ENCODE data around the gene CTDSPL. TPM values are rescaled to one million over a fixed set of nuclear protein-coding genes. Genes with fewer than 3 reads are reported as not detected.

The CTDSPL gene
- total and polyA plus RNA-seq, 4 donors = 8.4 to 17.2 (median 14.2) TPM

DNA sequence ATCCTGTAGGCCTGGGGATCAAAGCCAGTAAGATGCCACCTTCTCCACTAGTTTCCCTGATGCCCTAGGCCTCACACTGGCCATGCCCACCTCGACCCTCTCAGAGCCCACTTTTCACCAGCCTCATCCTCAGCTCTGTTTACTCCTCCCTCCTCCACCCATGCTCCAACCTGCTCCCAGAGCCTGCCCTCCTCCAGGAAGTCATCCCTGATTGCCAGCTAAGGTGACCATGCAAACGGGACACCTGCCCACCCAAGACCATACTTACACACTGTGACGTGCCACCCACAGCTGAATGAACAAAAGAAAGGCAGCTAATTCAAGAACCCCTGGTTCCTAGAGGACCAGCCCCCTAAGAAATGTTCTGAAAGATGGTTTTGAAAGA is 158.7 kb downstream of the CTDSPL start:
- Histone ChIP-seq H3K27me3 (ENCODE audit: control insufficient read depth in 4 of 4, insufficient read depth in 4 of 4, low read length in 3 of 4) (no peaks in the 10 kb centered on the region), H3K27ac (ENCODE audit: low read depth in 1 of 2, low read length in 2 of 2) (no peak overlapping the region), H3K36me3 (ENCODE audit: control insufficient read depth in 4 of 4, insufficient read depth in 3 of 4, low read depth in 1 of 4, low read length in 3 of 4) (peaks cover 4 to 15% (median 9%) of the 10 kb centered on the region in 4 donors), H3K4me1 (ENCODE audit: control insufficient read depth in 4 of 4, insufficient read depth in 4 of 4, low read length in 3 of 4) (peaks cover 0 to 22% (median 10%) of the 10 kb centered on the region in 4 donors), H3K9me3 (ENCODE audit: control insufficient read depth in 4 of 4, low read length in 3 of 4) (peaks cover 0 to 2% (median 0%) of the 10 kb centered on the region in 4 donors), H3K9ac (ENCODE audit: low read depth in 1 of 2, low read length in 2 of 2) (no peak overlapping the region), H3K4me3 (ENCODE audit: low read depth in 1 of 3, low read length in 3 of 3) (no peak overlapping the region)
- TF ChIP-seq REST (IDR thresholded peaks at IDR 0.05) = no peak
- TF ChIP-seq SP1 (IDR thresholded peaks at IDR 0.05) = no peak
- TF ChIP-seq JUND (IDR thresholded peaks at IDR 0.05) = no peak
- TF ChIP-seq, protein P1, sequence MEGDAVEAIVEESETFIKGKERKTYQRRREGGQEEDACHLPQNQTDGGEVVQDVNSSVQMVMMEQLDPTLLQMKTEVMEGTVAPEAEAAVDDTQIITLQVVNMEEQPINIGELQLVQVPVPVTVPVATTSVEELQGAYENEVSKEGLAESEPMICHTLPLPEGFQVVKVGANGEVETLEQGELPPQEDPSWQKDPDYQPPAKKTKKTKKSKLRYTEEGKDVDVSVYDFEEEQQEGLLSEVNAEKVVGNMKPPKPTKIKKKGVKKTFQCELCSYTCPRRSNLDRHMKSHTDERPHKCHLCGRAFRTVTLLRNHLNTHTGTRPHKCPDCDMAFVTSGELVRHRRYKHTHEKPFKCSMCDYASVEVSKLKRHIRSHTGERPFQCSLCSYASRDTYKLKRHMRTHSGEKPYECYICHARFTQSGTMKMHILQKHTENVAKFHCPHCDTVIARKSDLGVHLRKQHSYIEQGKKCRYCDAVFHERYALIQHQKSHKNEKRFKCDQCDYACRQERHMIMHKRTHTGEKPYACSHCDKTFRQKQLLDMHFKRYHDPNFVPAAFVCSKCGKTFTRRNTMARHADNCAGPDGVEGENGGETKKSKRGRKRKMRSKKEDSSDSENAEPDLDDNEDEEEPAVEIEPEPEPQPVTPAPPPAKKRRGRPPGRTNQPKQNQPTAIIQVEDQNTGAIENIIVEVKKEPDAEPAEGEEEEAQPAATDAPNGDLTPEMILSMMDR (IDR thresholded peaks at IDR 0.05; ENCODE audit: low read depth, low read length, missing input control) = no peak
- TF ChIP-seq RXRA (IDR thresholded peaks at IDR 0.05) = no peak
- TF ChIP-seq NR2F2 (IDR thresholded peaks at IDR 0.05) = no peak
- DNase-seq (ENCODE audit: low spot score) = no peak
- WGBS = 80% methylated on average over 3 of the region's 3 CpGs

DNA sequence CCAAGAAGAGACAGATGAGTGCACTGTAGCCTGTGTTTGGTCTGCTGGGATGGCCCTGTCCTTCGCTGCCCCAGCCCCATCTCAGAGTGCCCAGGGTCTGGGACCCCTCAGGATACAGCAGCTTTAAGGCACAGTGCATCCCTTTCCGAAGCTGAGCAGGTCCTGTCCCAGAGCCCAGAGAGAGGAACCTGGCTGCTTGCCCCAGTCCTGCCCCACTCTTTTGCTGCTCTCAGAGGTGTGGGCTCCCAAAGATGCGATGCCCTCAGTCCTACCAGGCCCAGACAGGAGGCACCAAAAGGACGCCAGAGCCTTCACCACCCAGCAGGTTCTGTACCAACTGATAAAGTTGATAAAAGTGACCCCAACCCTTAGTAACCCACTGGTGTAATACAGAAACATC is 159.5 kb downstream of the CTDSPL start:
- WGBS = 95% methylated on average over 4 of the region's 4 CpGs
- H3K4me3 ChIP-seq (ENCODE audit: low read depth in 1 of 3, low read length in 3 of 3) = no peak overlapping the region
- no peak for TF ChIP-seq SP1 (IDR thresholded peaks at IDR 0.05)
- no peak for TF ChIP-seq YY1 (IDR thresholded peaks at IDR 0.05)
- no peak for TF ChIP-seq TAF1 (conservative IDR thresholded peaks at IDR 0.05)
- TF ChIP-seq REST (IDR thresholded peaks at IDR 0.05) = no peak
- TF ChIP-seq FOXA1 (IDR thresholded peaks at IDR 0.05) = no peak
- TF ChIP-seq, protein P2, sequence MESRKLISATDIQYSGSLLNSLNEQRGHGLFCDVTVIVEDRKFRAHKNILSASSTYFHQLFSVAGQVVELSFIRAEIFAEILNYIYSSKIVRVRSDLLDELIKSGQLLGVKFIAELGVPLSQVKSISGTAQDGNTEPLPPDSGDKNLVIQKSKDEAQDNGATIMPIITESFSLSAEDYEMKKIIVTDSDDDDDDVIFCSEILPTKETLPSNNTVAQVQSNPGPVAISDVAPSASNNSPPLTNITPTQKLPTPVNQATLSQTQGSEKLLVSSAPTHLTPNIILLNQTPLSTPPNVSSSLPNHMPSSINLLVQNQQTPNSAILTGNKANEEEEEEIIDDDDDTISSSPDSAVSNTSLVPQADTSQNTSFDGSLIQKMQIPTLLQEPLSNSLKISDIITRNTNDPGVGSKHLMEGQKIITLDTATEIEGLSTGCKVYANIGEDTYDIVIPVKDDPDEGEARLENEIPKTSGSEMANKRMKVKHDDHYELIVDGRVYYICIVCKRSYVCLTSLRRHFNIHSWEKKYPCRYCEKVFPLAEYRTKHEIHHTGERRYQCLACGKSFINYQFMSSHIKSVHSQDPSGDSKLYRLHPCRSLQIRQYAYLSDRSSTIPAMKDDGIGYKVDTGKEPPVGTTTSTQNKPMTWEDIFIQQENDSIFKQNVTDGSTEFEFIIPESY (IDR thresholded peaks at IDR 0.05) = no peak
- TF ChIP-seq GABPA (IDR thresholded peaks at IDR 0.05 in 1 of 2, conservative IDR thresholded peaks at IDR 0.05 in 1 of 2) = no peak
- no peak for TF ChIP-seq FOXA2 (IDR thresholded peaks at IDR 0.05)
- no peak for TF ChIP-seq HNF4A (conservative IDR thresholded peaks at IDR 0.05)
- TF ChIP-seq HNF4G (IDR thresholded peaks at IDR 0.05) = no peak
- no peak for TF ChIP-seq RAD21 (IDR thresholded peaks at IDR 0.05)
- TF ChIP-seq, protein P3, sequence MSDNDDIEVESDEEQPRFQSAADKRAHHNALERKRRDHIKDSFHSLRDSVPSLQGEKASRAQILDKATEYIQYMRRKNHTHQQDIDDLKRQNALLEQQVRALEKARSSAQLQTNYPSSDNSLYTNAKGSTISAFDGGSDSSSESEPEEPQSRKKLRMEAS (IDR thresholded peaks at IDR 0.05) = no peak
- no peak for TF ChIP-seq ATF3 (IDR thresholded peaks at IDR 0.05)
- H3K27me3 ChIP-seq (ENCODE audit: control insufficient read depth in 4 of 4, insufficient read depth in 4 of 4, low read length in 3 of 4) = no peaks in the 10 kb centered on the region
- peaks cover 0 to under 1% (median 0%) of the 10 kb centered on the region in 4 donors for H3K9me3 ChIP-seq (ENCODE audit: control insufficient read depth in 4 of 4, low read length in 3 of 4)
- DNase-seq (ENCODE audit: low spot score) = no peak
- peaks cover 0 to 28% (median 13%) of the 10 kb centered on the region in 4 donors for H3K4me1 ChIP-seq (ENCODE audit: control insufficient read depth in 4 of 4, insufficient read depth in 4 of 4, low read length in 3 of 4)
- peaks cover 2 to 9% (median 5%) of the 10 kb centered on the region in 4 donors for H3K36me3 ChIP-seq (ENCODE audit: control insufficient read depth in 4 of 4, insufficient read depth in 3 of 4, low read depth in 1 of 4, low read length in 3 of 4)
- no peak overlapping the region for H3K9ac ChIP-seq (ENCODE audit: low read depth in 1 of 2, low read length in 2 of 2)
- H3K27ac ChIP-seq (ENCODE audit: low read depth in 1 of 2, low read length in 2 of 2) = no peak overlapping the region
